BJ (cell line): ENCODE data around the gene HMOX2. TPM values are rescaled to one million over a fixed set of nuclear protein-coding genes. Genes with fewer than 3 reads are reported as not detected.

Experiments used
- CTCF ChIA-PET: fragments of 350-600 bp; formaldehyde crosslinking; extraction: SDS; loops from one replicate; lab custom pipeline; 2021; ENCODE audit warnings: antibody characterized with exemption, inconsistent platforms; lab: Yijun Ruan, JAX
- POLR2A ChIA-PET: fragments of 300-600 bp; sonication (Branson Sonifier 250); formaldehyde crosslinking; extraction: SDS; loops from one replicate; lab custom pipeline; 2021; ENCODE audit warnings: antibody characterized with exemption; lab: Charles Lee
- DNase-seq: peaks from one replicate; pipeline ENCODE4 v3.0.0-alpha.2; 2011; ENCODE audit warnings: low read depth
- H3K27me3 ChIP-seq: 2 replicates; pipeline ENCODE4 v1.6.0; 2011; ENCODE audit warnings: low read length; ENCODE audit not compliant: control insufficient read depth, insufficient read depth
- H3K36me3 ChIP-seq: 2 replicates; pipeline ENCODE4 v1.5.1; 2011; ENCODE audit warnings: low read length; ENCODE audit not compliant: control insufficient read depth, insufficient read depth
- H3K4me3 ChIP-seq: 2 replicates; pipeline ENCODE4 v1.5.1; 2011; ENCODE audit warnings: low read depth, mild to moderate bottlenecking, control low read depth, low read length
- polyA plus RNA-seq: library from polyadenylated mRNA; depleted of rRNA; stranded (reverse); fragments of >200 nt; gene quantifications from 2 replicates; pipeline ENCODE4 v1.2.3, GENCODE V29; 2011; rRNA removed
- small RNA-seq: library from RNA; depleted of rRNA; stranded (forward); fragments of <200 nt; gene quantifications from one replicate; pipeline ENCODE3, GENCODE V24; 2012; ENCODE audit warnings: low replicate concordance, low read depth; ENCODE audit not compliant: insufficient read length
- TF ChIP-seq, protein P1 (sequence below): IDR thresholded peaks from 2 replicates; pipeline ENCODE4 v1.5.1; 2011; ENCODE audit warnings: low read depth, mild to moderate bottlenecking, control low read depth, inconsistent platforms, low read length, moderate library complexity; ENCODE audit not compliant: insufficient read depth

The HMOX2 gene
- polyA plus RNA-seq, 1 experiment = 59.5 TPM

DNA sequence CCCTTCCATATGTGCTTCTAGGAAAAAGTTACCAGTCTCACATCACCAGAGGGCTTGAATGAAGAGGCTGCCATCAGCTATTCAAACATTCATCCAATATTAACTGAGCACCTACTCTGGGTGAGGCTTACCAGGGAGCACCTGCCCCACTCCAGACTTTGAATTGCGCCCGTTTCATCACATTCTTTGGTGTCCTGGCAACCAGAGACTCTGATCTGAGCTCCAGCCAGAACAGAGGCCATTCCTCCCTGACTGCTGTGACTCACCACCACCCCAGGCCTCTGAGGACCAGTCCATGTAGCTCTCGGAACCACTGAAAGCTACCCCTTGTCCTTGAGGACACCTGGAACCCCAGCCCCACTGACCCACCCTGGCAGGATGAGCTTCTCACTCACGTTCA lies 79.9 kb downstream of the HMOX2 start, which contains the start of gene C16orf96:
Gene C16orf96, plus strand, starts transcription at position 229 of the 400 bp plus-strand sequence. Its CDS starts 150 bp downstream, at position 379.
- no peak for DNase-seq
- Histone ChIP-seq H3K27me3 (peaks cover 10% of the 10 kb centered on the region), H3K4me3 (no peak within 1 kb of the TSS), H3K36me3 (no peaks in the 10 kb centered on the region)
- TF ChIP-seq, protein P1, sequence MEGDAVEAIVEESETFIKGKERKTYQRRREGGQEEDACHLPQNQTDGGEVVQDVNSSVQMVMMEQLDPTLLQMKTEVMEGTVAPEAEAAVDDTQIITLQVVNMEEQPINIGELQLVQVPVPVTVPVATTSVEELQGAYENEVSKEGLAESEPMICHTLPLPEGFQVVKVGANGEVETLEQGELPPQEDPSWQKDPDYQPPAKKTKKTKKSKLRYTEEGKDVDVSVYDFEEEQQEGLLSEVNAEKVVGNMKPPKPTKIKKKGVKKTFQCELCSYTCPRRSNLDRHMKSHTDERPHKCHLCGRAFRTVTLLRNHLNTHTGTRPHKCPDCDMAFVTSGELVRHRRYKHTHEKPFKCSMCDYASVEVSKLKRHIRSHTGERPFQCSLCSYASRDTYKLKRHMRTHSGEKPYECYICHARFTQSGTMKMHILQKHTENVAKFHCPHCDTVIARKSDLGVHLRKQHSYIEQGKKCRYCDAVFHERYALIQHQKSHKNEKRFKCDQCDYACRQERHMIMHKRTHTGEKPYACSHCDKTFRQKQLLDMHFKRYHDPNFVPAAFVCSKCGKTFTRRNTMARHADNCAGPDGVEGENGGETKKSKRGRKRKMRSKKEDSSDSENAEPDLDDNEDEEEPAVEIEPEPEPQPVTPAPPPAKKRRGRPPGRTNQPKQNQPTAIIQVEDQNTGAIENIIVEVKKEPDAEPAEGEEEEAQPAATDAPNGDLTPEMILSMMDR = no peak
- ChIA-PET POLR2A (no interaction called here), CTCF (interaction anchor here (0.6 to 1.2 kb wide), 3 partner anchors 9 to 60 kb away, joined by 3 to 4 read pairs (median 3); no protein-coding TSS in a partner anchor)

DNA sequence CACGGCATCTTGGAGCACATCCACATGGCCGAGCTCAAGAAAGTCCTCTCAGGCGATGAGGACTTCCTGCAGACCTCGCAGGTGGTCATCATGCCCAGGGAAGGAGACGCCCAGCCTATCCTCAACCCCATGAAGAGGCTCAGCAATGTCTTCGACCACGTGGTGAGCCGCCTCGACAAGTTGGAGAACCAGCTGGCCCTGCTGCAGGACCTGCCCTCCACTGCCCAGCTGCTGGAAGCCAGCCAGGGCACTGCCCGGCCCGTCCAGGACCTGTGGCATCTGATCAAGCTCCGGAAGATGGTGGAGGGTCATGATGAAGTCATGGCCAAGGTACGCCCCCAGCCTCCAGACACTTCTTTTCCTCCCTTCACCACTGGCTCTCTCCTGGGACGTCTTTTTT lies 80.4 kb downstream of the HMOX2 start:
- ChIA-PET POLR2A (no interaction called here), CTCF (interaction anchor here (0.6 to 1.2 kb wide), 3 partner anchors 21 to 60 kb away, joined by 3 to 4 read pairs (median 3); no protein-coding TSS in a partner anchor)
- no peak for DNase-seq
- TF ChIP-seq, protein P1 = no peak
- peaks cover 8% of the 10 kb centered on the region for H3K27me3 ChIP-seq
- H3K4me3 ChIP-seq = no peak overlapping the region
- H3K36me3 ChIP-seq = no peaks in the 10 kb centered on the region

DNA sequence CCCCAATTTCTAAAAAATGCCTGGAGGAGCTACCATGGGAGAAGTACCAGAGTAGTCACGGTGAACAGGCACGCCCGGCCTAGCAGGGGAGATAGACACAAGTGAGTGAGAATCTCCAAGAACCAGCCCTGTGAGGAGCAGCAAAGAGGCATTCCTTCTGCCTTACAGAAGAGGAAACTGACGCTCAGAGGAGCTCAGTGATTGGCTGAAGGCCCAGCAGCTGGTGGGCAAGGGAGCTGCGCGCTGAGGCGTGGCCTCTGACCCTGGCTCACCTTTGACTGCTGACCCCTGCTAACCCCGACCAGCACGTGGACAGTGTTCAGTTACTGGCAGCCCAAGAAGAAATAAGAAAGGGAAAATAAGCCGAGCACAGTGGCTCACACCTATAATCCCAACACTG lies 81.8 kb downstream of the HMOX2 start:
- ChIA-PET CTCF (interaction anchor here (1.3 kb wide), 1 partner anchor 10 kb away, joined by 3 read pairs; no protein-coding TSS in a partner anchor), POLR2A (no interaction called here)
- no peak for DNase-seq

More for the DNA sequence above, 81.8 kb downstream of the HMOX2 start:
- TF ChIP-seq, protein P1 = no peak
- Histone ChIP-seq H3K36me3 (no peaks in the 10 kb centered on the region), H3K27me3 (peaks cover 8% of the 10 kb centered on the region), H3K4me3 (no peak overlapping the region)

Small RNA genes within 50 kb of the gene (small RNA-seq; reads per million reads assigned to genes)
- gene AC012676.2 = not detected

Other genes starting within 250 kb of the HMOX2 start
- gene SRL, start 234.3 kb upstream of the HMOX2 start, polyA plus RNA-seq = not detected in 2 replicates
- gene TFAP4, start 203.4 kb upstream of the HMOX2 start, polyA plus RNA-seq = 3.6 and 4.0 TPM in 2 replicates
- 4.8 and 8.8 TPM in 2 replicates for gene GLIS2, start 160.3 kb upstream of the HMOX2 start, polyA plus RNA-seq
- gene PAM16, start 125.1 kb upstream of the HMOX2 start, polyA plus RNA-seq = 33.1 and 44.2 TPM in 2 replicates
- 30.0 and 71.6 TPM in 2 replicates for gene VASN, start 104.5 kb upstream of the HMOX2 start, polyA plus RNA-seq
- gene CORO7, start 59.8 kb upstream of the HMOX2 start, polyA plus RNA-seq = 5.3 and 13.8 TPM in 2 replicates
- gene DNAJA3, start 50.5 kb upstream of the HMOX2 start, polyA plus RNA-seq = 35.9 and 48.8 TPM in 2 replicates
- 47.4 and 78.0 TPM in 2 replicates for gene NMRAL1, start 1.8 kb upstream of the HMOX2 start, polyA plus RNA-seq
- gene CDIP1, start 62.4 kb downstream of the HMOX2 start, polyA plus RNA-seq = 8.4 and 15.2 TPM in 2 replicates
- not detected in 2 replicates for gene C16orf96, start 79.9 kb downstream of the HMOX2 start, polyA plus RNA-seq
- gene UBALD1, start 138.5 kb downstream of the HMOX2 start, polyA plus RNA-seq = 7.7 and 11.6 TPM in 2 replicates
- gene MGRN1, start 148.4 kb downstream of the HMOX2 start, polyA plus RNA-seq = 2.9 and 4.5 TPM in 2 replicates
- 17.4 and 33.3 TPM in 2 replicates for gene NUDT16L1, start 217.2 kb downstream of the HMOX2 start, polyA plus RNA-seq